Activated B cell treated with CpG ODN at 0.5 μM for 24 hours (primary cell): Measurements from ENCODE around the gene CSNK2B. TPM values are rescaled to one million over a fixed set of nuclear protein-coding genes. Genes with fewer than 3 reads are reported as not detected.
"Not testable (repeated sequence)": the region's sequence is repeated elsewhere in the genome, so short reads cannot be mapped to it uniquely, and the experiment has no call there.

Experiments used
- ATAC-seq: fragments of 200-7000 bp; cut with Tn5 transposase; one replicate; pipeline ENCODE4 v1.10.0; 2021; ENCODE audit warnings: low read depth, mild to moderate bottlenecking, moderate library complexity
- CTCF ChIA-PET: fragments of 350-600 bp; sonication (Branson Sonifier 250); formaldehyde crosslinking; loops from one replicate; lab custom pipeline; 2021; ENCODE audit warnings: antibody characterized with exemption; lab: Charles Lee
- POLR2A ChIA-PET: fragments of 350-600 bp; sonication (Branson Sonifier 250); formaldehyde crosslinking; loops from one replicate; lab custom pipeline; 2021; ENCODE audit warnings: antibody characterized with exemption; lab: Charles Lee
- DNase-seq: peaks from one replicate; pipeline ENCODE4 v3.0.0; 2022
- H3K27ac Mint-ChIP-seq: one replicate; pipeline ENCODE4 v1.8.0; 2020; ENCODE audit warnings: mixed read lengths
- H3K27me3 Mint-ChIP-seq: one replicate; pipeline ENCODE4 v1.8.0; 2021; ENCODE audit warnings: mixed read lengths
- H3K36me3 Mint-ChIP-seq: one replicate; pipeline ENCODE4 v1.8.0; 2021; ENCODE audit warnings: low read depth, mixed read lengths
- H3K4me1 Mint-ChIP-seq: one replicate; pipeline ENCODE4 v1.8.0; 2021; ENCODE audit warnings: mixed read lengths
- H3K4me3 Mint-ChIP-seq: one replicate; pipeline ENCODE4 v1.8.0; 2020; ENCODE audit warnings: mild to moderate bottlenecking, mixed read lengths
- H3K9me3 Mint-ChIP-seq: one replicate; pipeline ENCODE4 v1.8.0; 2020; ENCODE audit warnings: mixed read lengths
- CTCF ChIP-seq: fragments of 200-600 bp; IDR thresholded peaks from one replicate; pipeline ENCODE4 v1.8.0; 2022; ENCODE audit warnings: antibody characterized with exemption, mild to moderate bottlenecking
- intact Hi-C: fragments of 100-400 bp; cut with micrococcal nuclease; formaldehyde crosslinking; loops from one replicate; pipeline ENCODE4 v1.15.1; 2024
- total RNA-seq: library from RNA; stranded (reverse); gene quantifications from 2 replicates; pipeline ENCODE4 v1.2.3, GENCODE V29; 2022

CSNK2B gene
- total RNA-seq, 1 donor from 2014 or later = 191 TPM

GRCh38 chr6:31706599-31706998, 40.7 kb downstream of the CSNK2B start, which contains the start of gene LY6G6F:
TSS of gene LY6G6F (plus strand) at chr6:31706866. CDS start at chr6:31706907, 41 bp downstream.
- intact Hi-C loops = no loop called here
- H3K4me3 Mint-ChIP-seq = no peak within 1 kb of the TSS
- peaks cover 10% of the 10 kb centered on the region for H3K36me3 Mint-ChIP-seq
- no peak for TF ChIP-seq CTCF
- DNase-seq (no peak), ATAC-seq (no peak)
- H3K4me1 Mint-ChIP-seq = peaks cover 28% of the 10 kb centered on the region
- CTCF ChIA-PET = no interaction called here
- POLR2A ChIA-PET = interaction anchor here (0.6 to 0.7 kb wide), 2 partner anchors 10 to 68 kb away, joined by 3 to 5 read pairs; no protein-coding TSS in a partner anchor
- H3K27me3 Mint-ChIP-seq = no peaks in the 10 kb centered on the region
- H3K9me3 Mint-ChIP-seq = no peaks in the 10 kb centered on the region
- H3K27ac Mint-ChIP-seq = no peak within 1 kb of the TSS

DNA sequence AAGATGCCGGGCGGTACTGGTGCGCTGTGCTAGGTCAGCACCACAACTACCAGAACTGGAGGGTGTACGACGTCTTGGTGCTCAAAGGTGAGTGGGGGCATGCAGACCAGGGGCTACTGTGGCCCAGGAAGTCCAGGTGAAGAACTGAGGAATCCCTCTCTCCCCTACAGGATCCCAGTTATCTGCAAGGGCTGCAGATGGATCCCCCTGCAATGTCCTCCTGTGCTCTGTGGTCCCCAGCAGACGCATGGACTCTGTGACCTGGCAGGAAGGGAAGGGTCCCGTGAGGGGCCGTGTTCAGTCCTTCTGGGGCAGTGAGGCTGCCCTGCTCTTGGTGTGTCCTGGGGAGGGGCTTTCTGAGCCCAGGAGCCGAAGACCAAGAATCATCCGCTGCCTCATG, 41.8 kb downstream of the CSNK2B start:
- no peak for TF ChIP-seq CTCF
- no peak for ATAC-seq
- CTCF ChIA-PET = no interaction called here
- POLR2A ChIA-PET = no interaction called here
- no peak for DNase-seq
- Mint-ChIP-seq H3K4me1 (peaks cover 19% of the 10 kb centered on the region), H3K36me3 (peaks cover 4% of the 10 kb centered on the region), H3K27me3 (no peaks in the 10 kb centered on the region), H3K27ac (no peak overlapping the region), H3K9me3 (no peaks in the 10 kb centered on the region), H3K4me3 (no peak overlapping the region)
- intact Hi-C loops = no loop called here

GRCh38 chr6:31708224-31708623, 42.3 kb downstream of the CSNK2B start:
- POLR2A ChIA-PET = interaction anchor here (0.9 to 1.1 kb wide), 2 partner anchors 19 to 27 kb away, joined by 3 to 4 read pairs; no protein-coding TSS in a partner anchor

DNA sequence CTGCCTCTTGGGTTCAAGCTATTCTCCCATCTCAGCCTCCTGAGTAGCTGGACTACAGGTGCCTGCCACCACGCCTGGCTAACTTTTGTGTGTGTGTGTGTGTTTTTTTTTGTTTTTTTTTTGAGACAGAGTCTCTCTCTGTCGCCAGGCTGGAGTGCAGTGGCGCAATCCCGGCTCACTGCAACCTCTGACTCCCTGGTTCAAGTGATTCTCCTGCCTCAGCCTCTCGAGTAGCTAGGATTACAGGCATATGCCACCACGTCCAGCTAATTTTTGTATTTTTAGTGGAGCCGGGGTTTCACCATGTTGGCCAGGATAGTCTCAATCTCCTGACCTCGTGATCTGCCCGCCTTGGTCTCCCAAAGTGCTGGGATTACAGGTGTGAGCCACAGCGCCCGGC, 43.3 kb downstream of the CSNK2B start:
- intact Hi-C loops, ATAC-seq, CTCF ChIA-PET, H3K27ac Mint-ChIP-seq, H3K27me3 Mint-ChIP-seq, H3K9me3 Mint-ChIP-seq, DNase-seq, H3K36me3 Mint-ChIP-seq, H3K4me3 Mint-ChIP-seq: not testable (repeated sequence)
- POLR2A ChIA-PET = interaction anchor here (0.9 to 1.1 kb wide), 2 partner anchors 18 to 26 kb away, joined by 3 to 4 read pairs; no protein-coding TSS in a partner anchor
- peaks cover 12% of the 10 kb centered on the region for H3K4me1 Mint-ChIP-seq

More at GRCh38 chr6:31708224-31708623, 42.3 kb downstream of the CSNK2B start:
- peaks cover 1% of the 10 kb centered on the region for H3K36me3 Mint-ChIP-seq
- no peaks in the 10 kb centered on the region for H3K9me3 Mint-ChIP-seq
- peaks cover 17% of the 10 kb centered on the region for H3K4me1 Mint-ChIP-seq
- intact Hi-C loops = no loop called here
- no peak overlapping the region for H3K4me3 Mint-ChIP-seq
- DNase-seq (no peak), ATAC-seq (no peak)
- no peaks in the 10 kb centered on the region for H3K27me3 Mint-ChIP-seq
- H3K27ac Mint-ChIP-seq = no peak overlapping the region
- TF ChIP-seq CTCF = no peak
- CTCF ChIA-PET = no interaction called here

- intact Hi-C loops = no loop called here
- no peaks in the 10 kb centered on the region for H3K36me3 Mint-ChIP-seq
- ATAC-seq = no peak
- no peaks in the 10 kb centered on the region for H3K27me3 Mint-ChIP-seq
- ChIA-PET POLR2A (interaction anchor here (0.7 to 2.2 kb wide), 3 partner anchors 8 to 91 kb away, joined by 5 read pairs; partner anchors contain the start of genes ABHD16A and MSH5), CTCF (no interaction called here)
- H3K4me3 Mint-ChIP-seq = no peak overlapping the region
- no peak for TF ChIP-seq CTCF
- H3K9me3 Mint-ChIP-seq = no peaks in the 10 kb centered on the region
- H3K27ac Mint-ChIP-seq = no peak overlapping the region
- no peak for DNase-seq
- peaks cover 12% of the 10 kb centered on the region for H3K4me1 Mint-ChIP-seq
Observed at GRCh38 chr6:31710523-31711219, 44.8 kb downstream of the CSNK2B start.
